Subcutaneous adipose tissue (tissue), 4 donors: Measurements from ENCODE around the gene VWA8. TPM values are rescaled to one million over a fixed set of nuclear protein-coding genes. Genes with fewer than 3 reads are reported as not detected.

ENCODE experiments used
- CTCF ChIP-seq: fragments of 450-650 bp; IDR thresholded peaks from one replicate; pipeline ENCODE4 v1.5.1; 2016; ENCODE audit warnings: low read depth, mild to moderate bottlenecking, control low read depth, antibody characterized with exemption, moderate library complexity
- total RNA-seq, 4 donors: library from RNA; depleted of rRNA; stranded (reverse); fragments of >200 nt; gene quantifications; one replicate each; pipeline ENCODE4 v1.1.0, GENCODE V29; 2016

The VWA8 gene
- total RNA-seq, 4 donors from 2014 or later, result 18.1 to 28.3 (median 20.3) TPM

GRCh38 chr13:41641961-41642360, 318.9 kb downstream of the VWA8 start:
- TF ChIP-seq CTCF, result no peak

- TF ChIP-seq CTCF, result no peak
Measured at GRCh38 chr13:41641429-41641828, 319.5 kb downstream of the VWA8 start.

GRCh38 chr13:41639955-41640780, 320.7 kb downstream of the VWA8 start:
- no peak for TF ChIP-seq CTCF

- no peak for TF ChIP-seq CTCF
Measured at GRCh38 chr13:41639237-41639904, 321.5 kb downstream of the VWA8 start.

- no peak for TF ChIP-seq CTCF
Measured at GRCh38 chr13:41637586-41637985, 323.3 kb downstream of the VWA8 start.

GRCh38 chr13:41634407-41634806, 326.5 kb downstream of the VWA8 start:
- no peak for TF ChIP-seq CTCF

- no peak for TF ChIP-seq CTCF
Measured at GRCh38 chr13:41633776-41634175, 327.1 kb downstream of the VWA8 start.
